HG02798 (cell line): ENCODE data around the gene BRD7.

Experiments
- ATAC-seq: cut with Tn5 transposase; IDR thresholded peaks from one replicate; pipeline ENCODE4 v1.9.1; 2021; ENCODE audit warnings: mild to moderate bottlenecking; ENCODE audit not compliant: unreplicated experiment, poor library complexity

The BRD7 gene

GRCh38 chr16:50390371-50390771 lies 21.6 kb upstream of the BRD7 start:
- no peak for ATAC-seq

GRCh38 chr16:50389900-50390299 lies 21.1 kb upstream of the BRD7 start:
- no peak for ATAC-seq

DNA sequence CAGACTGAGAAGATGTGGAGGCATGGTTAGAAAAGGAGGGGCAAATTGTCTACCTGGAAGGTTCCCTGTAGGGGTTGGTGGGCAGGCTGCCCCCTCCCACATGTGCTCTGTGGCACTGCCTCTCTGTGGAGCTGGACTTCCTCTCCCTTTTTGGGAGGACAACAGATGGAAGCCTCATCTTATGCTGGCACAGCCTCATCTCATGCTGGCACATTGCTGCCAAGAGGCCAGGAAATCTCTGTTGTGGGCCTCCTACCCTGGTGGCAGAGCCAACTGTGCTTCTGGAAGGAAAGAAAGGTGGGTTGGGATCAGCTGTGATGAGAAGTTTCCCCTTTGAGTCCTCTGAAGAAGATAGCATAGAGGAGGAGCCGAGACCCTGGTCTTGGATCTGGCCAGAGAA lies 19.7 kb upstream of the BRD7 start:
- no peak for ATAC-seq

GRCh38 chr16:50386774-50387173 lies 18.0 kb upstream of the BRD7 start:
- no peak for ATAC-seq

DNA sequence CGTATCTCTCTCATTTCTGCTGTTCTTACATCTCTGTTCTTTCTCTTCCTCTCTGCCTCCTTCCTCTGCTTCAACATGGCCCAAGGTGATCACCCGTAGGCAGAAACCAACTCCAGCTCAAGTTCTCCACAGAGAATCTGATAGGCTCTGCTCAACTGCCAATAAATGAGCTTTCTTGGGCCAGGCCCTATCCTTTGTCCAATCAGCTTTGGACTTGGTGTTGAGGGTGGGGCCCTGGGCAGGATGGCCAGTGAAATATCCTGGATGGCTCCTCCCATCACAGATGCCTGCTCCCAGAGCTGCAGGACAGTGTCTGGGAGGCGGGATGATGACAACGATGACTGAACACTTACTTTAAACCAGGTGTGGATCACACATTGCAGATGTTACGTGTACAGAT lies 17.4 kb upstream of the BRD7 start:
- ATAC-seq = no peak

- ATAC-seq = no peak
Measured at GRCh38 chr16:50384500-50385135, 15.8 kb upstream of the BRD7 start.

DNA sequence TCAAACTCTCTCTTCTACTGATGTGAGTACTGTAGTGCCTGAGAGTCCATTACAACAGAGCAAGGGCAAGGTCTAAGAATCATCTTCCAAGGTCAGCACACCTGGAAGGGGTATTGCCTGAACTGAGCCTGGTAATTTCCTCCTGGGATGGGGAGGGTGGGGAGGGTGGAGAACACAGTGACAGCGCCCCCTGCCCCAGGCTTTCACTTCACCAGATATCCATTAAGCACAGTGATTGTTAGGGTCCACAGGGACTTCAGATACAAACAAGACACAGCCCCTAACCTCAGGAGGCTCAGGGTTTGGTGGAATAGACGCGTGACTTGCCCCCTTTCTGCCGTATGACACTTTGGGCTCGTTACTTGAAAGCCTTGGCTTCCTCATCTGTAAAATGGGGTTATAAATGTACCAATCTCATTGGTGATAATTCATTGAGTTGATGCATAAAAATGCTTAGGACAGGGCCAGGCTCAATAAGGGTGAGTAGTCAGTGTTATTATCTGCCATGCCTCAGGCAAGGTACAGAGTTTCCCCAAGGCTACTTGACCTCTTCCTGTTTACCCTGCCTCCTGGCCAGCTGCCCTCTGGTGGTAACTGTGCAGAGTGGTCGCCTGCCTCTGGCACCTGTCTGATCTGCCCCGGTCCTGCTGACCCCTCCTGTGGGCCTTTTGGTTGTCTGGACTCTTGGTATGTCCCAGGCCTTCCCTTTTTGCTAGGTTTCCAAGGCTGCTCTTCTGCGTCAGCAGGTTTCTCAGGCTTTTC lies 13.1 kb upstream of the BRD7 start:
- ATAC-seq = no peak

- no peak for ATAC-seq
Measured at GRCh38 chr16:50378417-50378816, 9.6 kb upstream of the BRD7 start.

GRCh38 chr16:50377001-50377400 lies 8.2 kb upstream of the BRD7 start:
- ATAC-seq = no peak

- no peak for ATAC-seq
Measured at GRCh38 chr16:50373780-50374179, 5.0 kb upstream of the BRD7 start.

GRCh38 chr16:50373345-50373701 lies 4.5 kb upstream of the BRD7 start:
- no peak for ATAC-seq

GRCh38 chr16:50372611-50373344 lies 4.0 kb upstream of the BRD7 start:
- no peak for ATAC-seq

DNA sequence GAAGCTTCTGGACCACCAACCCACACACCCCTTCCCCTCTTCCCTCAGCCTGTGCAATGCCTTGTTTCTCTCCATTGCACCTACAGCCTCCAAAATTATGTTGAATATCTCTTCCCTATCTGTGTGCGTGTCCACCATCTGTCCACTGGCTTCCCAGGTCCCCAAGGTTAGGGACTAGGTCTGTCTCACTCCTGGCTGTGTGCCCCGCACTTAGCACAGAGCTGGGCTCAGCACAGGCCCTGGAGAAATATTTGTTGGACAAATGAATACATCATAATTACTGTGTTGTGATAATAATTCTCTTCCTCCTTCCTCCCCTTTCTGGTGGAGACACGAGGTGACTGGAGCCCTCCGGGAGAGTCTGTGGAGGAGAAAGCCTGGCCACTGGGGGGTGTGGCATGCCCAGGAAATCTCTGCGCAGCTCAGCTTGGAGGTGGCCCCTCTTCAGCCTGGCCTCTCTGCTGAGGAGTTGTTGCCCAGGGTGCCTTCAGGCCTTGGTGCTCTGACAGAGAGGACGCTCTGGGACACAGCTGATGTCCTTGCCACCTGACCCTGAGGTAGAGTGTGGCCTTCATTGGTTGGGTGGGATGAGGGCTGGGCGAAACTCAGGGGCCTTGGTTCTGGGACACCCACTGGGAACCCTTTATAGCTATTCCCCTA lies 3.3 kb upstream of the BRD7 start:
- no peak for ATAC-seq

GRCh38 chr16:50371036-50371716 lies 2.4 kb upstream of the BRD7 start:
- ATAC-seq = no peak

- no peak for ATAC-seq
Measured at GRCh38 chr16:50369133-50369804, 481 bp upstream of the BRD7 start.

- no peak for ATAC-seq
Measured at GRCh38 chr16:50367777-50368409, 895 bp downstream of the BRD7 start.

GRCh38 chr16:50365791-50366575 lies 2.8 kb downstream of the BRD7 start:
- no peak for ATAC-seq

DNA sequence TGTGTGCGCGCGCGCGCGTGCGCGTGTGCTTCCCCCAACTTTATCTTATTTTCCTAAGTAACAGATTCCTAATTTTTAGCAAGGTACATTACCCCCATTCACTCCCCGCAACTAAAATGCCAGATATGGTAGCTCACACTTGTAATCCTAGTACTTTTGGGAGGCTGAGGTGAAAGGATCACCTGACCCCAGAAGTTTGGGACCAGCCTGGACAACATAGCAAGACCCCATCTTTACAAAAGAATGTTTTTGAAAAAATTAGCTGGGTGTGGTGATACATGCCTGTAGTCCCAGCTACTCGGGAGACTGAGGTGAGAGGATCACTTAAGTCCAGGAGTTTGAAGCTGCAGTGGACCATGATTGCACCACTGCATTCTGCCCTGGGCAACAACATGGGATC lies 5.1 kb downstream of the BRD7 start:
- no peak for ATAC-seq

DNA sequence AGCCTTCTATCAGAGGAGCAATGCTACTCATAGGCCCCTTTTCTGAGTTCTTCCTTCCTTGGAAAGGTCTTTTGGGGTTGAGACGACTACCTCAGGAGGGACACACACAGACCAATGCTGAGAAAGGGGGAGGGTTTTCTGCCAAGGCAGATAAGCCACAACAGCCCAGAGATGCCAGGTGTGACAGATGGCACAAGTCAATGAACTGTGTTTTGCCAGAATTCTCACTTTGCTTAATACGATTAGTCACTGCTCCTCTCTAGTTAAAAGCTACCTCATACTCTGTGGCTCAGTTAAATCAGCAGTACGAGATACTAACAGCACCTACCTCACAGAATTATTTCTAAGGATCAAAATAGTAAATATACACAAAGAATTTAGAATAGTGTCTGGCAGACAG lies 8.0 kb downstream of the BRD7 start:
- ATAC-seq = no peak
